Lung (tissue), 12 donors: Measurements from ENCODE around the gene HOMER1. TPM values are rescaled to one million over a fixed set of nuclear protein-coding genes. Genes with fewer than 3 reads are reported as not detected.

Experiments used
- ATAC-seq: fragments of 200-7000 bp; cut with Tn5 transposase; one replicate; pipeline ENCODE4 v1.9.1; 2020; ENCODE audit warnings: moderate number of reproducible peaks; ENCODE audit not compliant: insufficient read depth, low FRiP score
- DNase-seq, 3 donors: peaks; one replicate each; pipeline ENCODE4 v3.0.0-alpha.2; 2013 to 2017
- H3K27ac ChIP-seq, 2 donors: one replicate each; pipeline ENCODE4 v1.5.1; 2013; ENCODE audit warnings: mild to moderate bottlenecking in 2 of 2, moderate library complexity in 2 of 2, control low read depth in 1 of 2, inconsistent platforms in 1 of 2, low read depth in 1 of 2, low read length in 1 of 2
- H3K27me3 ChIP-seq, 3 donors: one replicate each; pipeline ENCODE4 v1.5.1; 2013; ENCODE audit warnings: low read length in 2 of 3; ENCODE audit not compliant: control insufficient read depth in 3 of 3, insufficient read depth in 3 of 3
- H3K36me3 ChIP-seq, 4 donors: one replicate each; pipeline ENCODE4 v1.5.1; 2013; ENCODE audit warnings: low read length in 4 of 4, mild to moderate bottlenecking in 1 of 4, moderate library complexity in 1 of 4; ENCODE audit not compliant: control insufficient read depth in 4 of 4, insufficient read depth in 4 of 4
- H3K4me1 ChIP-seq, 5 donors: one replicate each; pipeline ENCODE4 v1.5.1; 2013; ENCODE audit warnings: low read length in 5 of 5, mild to moderate bottlenecking in 2 of 5, moderate library complexity in 1 of 5; ENCODE audit not compliant: control insufficient read depth in 5 of 5, insufficient read depth in 5 of 5
- H3K4me3 ChIP-seq: one replicate; pipeline ENCODE4 v1.5.1; 2013; ENCODE audit warnings: mild to moderate bottlenecking, control low read depth, moderate library complexity
- H3K9ac ChIP-seq, 2 donors: one replicate each; pipeline ENCODE4 v1.5.1; 2013; ENCODE audit warnings: low read length in 2 of 2, control low read depth in 1 of 2; ENCODE audit not compliant: insufficient read depth in 1 of 2
- H3K9me3 ChIP-seq, 4 donors: one replicate each; pipeline ENCODE4 v1.5.1; 2013; ENCODE audit warnings: low read length in 3 of 4, mild to moderate bottlenecking in 1 of 4, moderate library complexity in 1 of 4; ENCODE audit not compliant: control insufficient read depth in 4 of 4, insufficient read depth in 3 of 4
- CTCF ChIP-seq: IDR thresholded peaks from 2 replicates; pipeline ENCODE4 v1.5.1; 2012; ENCODE audit warnings: mild to moderate bottlenecking; ENCODE audit errors: control extremely low read depth, extremely low read depth
- WGBS, 2 donors: extraction: QIAGEN DNeasy Blood & Tissue Kit; methylation state at CpG; one replicate each; pipeline ENCODE4 v1.1.7; 2013; 5-methylcytosine and 5-hydroxymethylcytosine counted together
- polyA plus RNA-seq, 2 donors: library from polyadenylated mRNA; stranded (reverse); fragments of 200-250 nt; gene quantifications; one replicate each; pipeline ENCODE4 v1.2.1, GENCODE V29; 2013
- total RNA-seq, 2 donors: library from RNA; depleted of rRNA in 1 of 2; stranded (reverse); fragments of >200 nt in 1 of 2; gene quantifications; one replicate each; pipeline ENCODE4 v1.2.1, GENCODE V29; 2014 to 2021
- donor health status: control.
- donor health status: control.
- donor health status: Bipolar disorder and iron deficiency.
- donor health status: healthy.
- donor health status: DM: yes; HTN: yes; CAD: no.

Gene HOMER1
- total and polyA plus RNA-seq, 4 donors, result 1.2 to 15.4 (median 4.5) TPM

GRCh38 chr5:79357398-79357797 is 156.5 kb downstream of the HOMER1 start:
- DNase-seq, result peak; percentile 15 to 53 (median 38)
- no peaks in the 10 kb centered on the region for H3K27me3 ChIP-seq

GRCh38 chr5:79349881-79350280 is 164.1 kb downstream of the HOMER1 start:
- TF ChIP-seq CTCF, result no peak
- no peak for DNase-seq
- Histone ChIP-seq H3K9me3 (no peaks in the 10 kb centered on the region), H3K4me1 (no peaks in the 10 kb centered on the region), H3K36me3 (no peaks in the 10 kb centered on the region), H3K27ac (no peak overlapping the region), H3K9ac (no peak overlapping the region), H3K27me3 (no peaks in the 10 kb centered on the region), H3K4me3 (no peak overlapping the region)
- no peak for ATAC-seq
- 93 to 95% methylated on average over 2 of the region's 2 CpGs for WGBS, 2 donors

More at GRCh38 chr5:79357398-79357797, 156.5 kb downstream of the HOMER1 start:
- no peak overlapping the region for H3K4me3 ChIP-seq
- no peak overlapping the region for H3K9ac ChIP-seq
- 24 to 54% methylated on average over 1 of the region's 1 CpG for WGBS, 2 donors
- ATAC-seq, result no peak
- H3K4me1 ChIP-seq, result peaks cover 0 to 4% (median 2%) of the 10 kb centered on the region in 5 donors
- H3K9me3 ChIP-seq, result no peaks in the 10 kb centered on the region
- TF ChIP-seq CTCF, result no peak
- no peaks in the 10 kb centered on the region for H3K36me3 ChIP-seq
- H3K27ac ChIP-seq, result no peak overlapping the region

GRCh38 chr5:79349047-79349446 is 164.9 kb downstream of the HOMER1 start:
- Histone ChIP-seq H3K9ac (no peak overlapping the region), H3K36me3 (no peaks in the 10 kb centered on the region), H3K27me3 (no peaks in the 10 kb centered on the region), H3K4me1 (no peaks in the 10 kb centered on the region), H3K4me3 (no peak overlapping the region), H3K9me3 (no peaks in the 10 kb centered on the region), H3K27ac (no peak overlapping the region)
- DNase-seq, result no peak
- no peak for TF ChIP-seq CTCF
- ATAC-seq, result no peak
- WGBS, 2 donors, result 87 to 92% methylated on average over 10 of the region's 10 CpGs

- Histone ChIP-seq H3K9me3 (no peaks in the 10 kb centered on the region), H3K9ac (no peak overlapping the region), H3K4me3 (no peak overlapping the region), H3K27me3 (no peaks in the 10 kb centered on the region), H3K4me1 (no peaks in the 10 kb centered on the region), H3K27ac (no peak overlapping the region), H3K36me3 (no peaks in the 10 kb centered on the region)
- no peak for TF ChIP-seq CTCF
- 88 to 92% methylated on average over 6 of the region's 6 CpGs for WGBS, 2 donors
- no peak for DNase-seq
- no peak for ATAC-seq
Measured at GRCh38 chr5:79346420-79346824, 167.5 kb downstream of the HOMER1 start.
